Activated CD4-positive, alpha-beta T cell treated with anti-CD3 and anti-CD28 coated beads for 36 hours (primary cell): ENCODE measurements around the gene ALDH1A2. TPM values are rescaled to one million over a fixed set of nuclear protein-coding genes. Genes with fewer than 3 reads are reported as not detected.

Experiments used
- ATAC-seq: fragments of 200-7000 bp; cut with Tn5 transposase; one replicate; pipeline ENCODE4 v1.10.0; 2021; ENCODE audit warnings: mild to moderate bottlenecking, moderate library complexity
- CTCF ChIA-PET: fragments of 350-600 bp; sonication (Branson Sonifier 250); formaldehyde crosslinking; loops from one replicate; lab custom pipeline; 2021; ENCODE audit warnings: antibody characterized with exemption; lab: Charles Lee
- POLR2A ChIA-PET: fragments of 350-600 bp; sonication (Branson Sonifier 250); formaldehyde crosslinking; loops from one replicate; lab custom pipeline; 2021; ENCODE audit warnings: antibody characterized with exemption, inconsistent platforms; lab: Charles Lee
- DNase-seq: peaks from one replicate; pipeline ENCODE4 v3.0.0-alpha.2; 2020
- H3K27ac Mint-ChIP-seq: one replicate; pipeline ENCODE4 v1.8.0; 2021; ENCODE audit warnings: mixed read lengths
- H3K27me3 Mint-ChIP-seq: one replicate; pipeline ENCODE4 v1.8.0; 2021; ENCODE audit warnings: mixed read lengths
- H3K36me3 Mint-ChIP-seq: one replicate; pipeline ENCODE4 v1.8.0; 2021; ENCODE audit warnings: low read depth, mixed read lengths
- H3K4me1 Mint-ChIP-seq: one replicate; pipeline ENCODE4 v1.8.0; 2021; ENCODE audit warnings: mixed read lengths
- H3K4me3 Mint-ChIP-seq: one replicate; pipeline ENCODE4 v1.8.0; 2021; ENCODE audit warnings: mild to moderate bottlenecking, moderate library complexity, mixed read lengths
- H3K9me3 Mint-ChIP-seq: one replicate; pipeline ENCODE4 v1.8.0; 2021; ENCODE audit warnings: low read depth, mixed read lengths
- intact Hi-C, 2 experiments: fragments of 100-400 bp; cut with DNase I in 1 of 2; cut with micrococcal nuclease in 1 of 2; formaldehyde crosslinking; loops; one replicate each; pipeline versions ENCODE4 v1.14.2 to v1.15.1; 2022 to 2024; cut with DNase I, micrococcal nuclease
- total RNA-seq, 2 experiments: library from RNA; stranded (reverse); gene quantifications; one replicate each; pipeline ENCODE4 v1.2.3, GENCODE V29; 2021

Gene ALDH1A2
- total RNA-seq, 2 experiments from 2014 or later: not detected

DNA sequence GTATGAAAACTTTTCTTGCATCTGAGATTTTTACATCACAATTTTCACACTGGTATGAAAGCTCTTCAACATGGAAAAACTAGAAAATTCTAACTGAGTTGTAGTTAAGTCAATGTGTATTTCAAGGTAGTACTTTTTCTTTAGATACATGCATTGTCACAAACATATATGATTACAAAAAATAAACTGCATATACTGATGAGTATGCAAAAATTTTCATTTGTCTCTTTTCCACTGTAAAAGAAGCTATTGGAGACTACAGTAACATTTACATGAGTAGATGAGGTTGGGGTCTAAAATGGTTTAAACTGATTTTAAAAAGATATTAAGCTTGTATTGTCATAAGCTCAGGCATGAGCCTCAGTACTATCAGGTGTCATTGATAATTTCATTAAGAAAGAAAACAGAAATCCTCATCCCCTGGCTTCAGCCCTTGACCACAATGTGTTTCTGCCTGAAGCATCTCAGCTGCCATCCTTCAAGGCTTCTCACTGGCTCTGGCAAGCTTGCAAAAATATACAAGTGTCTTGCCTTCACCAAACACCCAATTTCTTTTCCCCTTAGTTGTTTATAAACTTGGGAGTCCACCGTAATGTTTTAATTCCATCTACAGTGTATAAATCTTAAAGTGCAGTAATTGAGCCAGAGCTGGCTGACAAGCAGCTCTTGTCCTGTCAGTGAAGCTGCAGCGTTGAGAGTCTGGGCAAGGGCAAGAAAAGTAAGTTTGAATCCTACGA is 71.9 kb downstream of the ALDH1A2 start:
- ChIA-PET CTCF (interaction anchor here (0.8 to 1.5 kb wide), 3 partner anchors 77 to 452 kb away, joined by 4 to 5 read pairs (median 4); no protein-coding TSS in a partner anchor), POLR2A (no interaction called here)
- peaks cover 13% of the 10 kb centered on the region for H3K27me3 Mint-ChIP-seq
- DNase-seq: no peak
- no peak for ATAC-seq
- no peak overlapping the region for H3K27ac Mint-ChIP-seq
- peaks cover 2% of the 10 kb centered on the region for H3K9me3 Mint-ChIP-seq
- no peaks in the 10 kb centered on the region for H3K4me1 Mint-ChIP-seq
- intact Hi-C loops: no loop called here
- H3K36me3 Mint-ChIP-seq: no peaks in the 10 kb centered on the region
- H3K4me3 Mint-ChIP-seq: no peak overlapping the region

DNA sequence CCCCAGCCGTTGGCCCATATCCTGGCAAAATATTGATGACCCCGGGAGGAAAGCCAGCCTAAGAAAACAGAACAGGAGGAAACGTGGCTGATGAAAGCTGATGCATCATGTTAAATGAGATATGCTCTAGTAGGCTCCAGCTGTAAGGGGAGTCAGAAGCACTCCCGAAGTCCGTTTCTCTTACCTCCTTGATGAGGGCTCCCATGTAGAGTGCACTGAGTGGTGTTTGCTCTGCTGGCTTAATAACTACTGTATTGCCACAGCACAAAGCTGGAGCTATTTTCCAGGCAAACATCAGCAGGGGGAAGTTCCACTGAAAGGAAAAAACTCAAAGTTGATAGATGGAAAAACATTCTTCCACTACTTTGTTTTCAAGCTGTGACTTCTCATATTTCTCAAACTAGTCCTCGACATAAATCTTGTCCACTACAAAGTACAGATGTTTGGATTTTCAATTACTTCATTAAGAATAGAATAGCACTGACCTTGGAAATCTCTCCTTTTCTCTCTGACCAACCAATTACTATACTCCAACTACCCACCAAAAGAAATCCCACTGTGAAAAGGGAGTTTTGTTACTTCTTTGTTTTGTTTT is 72.7 kb downstream of the ALDH1A2 start:
- DNase-seq (no peak), ATAC-seq (no peak)
- ChIA-PET CTCF (interaction anchor here (0.8 kb wide), 2 partner anchors 78 to 451 kb away, joined by 4 read pairs; no protein-coding TSS in a partner anchor), POLR2A (no interaction called here)
- no peaks in the 10 kb centered on the region for H3K9me3 Mint-ChIP-seq
- H3K4me3 Mint-ChIP-seq: no peak overlapping the region
- peaks cover 10% of the 10 kb centered on the region for H3K27me3 Mint-ChIP-seq
- H3K4me1 Mint-ChIP-seq: no peaks in the 10 kb centered on the region
- H3K36me3 Mint-ChIP-seq: no peaks in the 10 kb centered on the region
- H3K27ac Mint-ChIP-seq: no peak overlapping the region
- intact Hi-C loops: no loop called here

DNA sequence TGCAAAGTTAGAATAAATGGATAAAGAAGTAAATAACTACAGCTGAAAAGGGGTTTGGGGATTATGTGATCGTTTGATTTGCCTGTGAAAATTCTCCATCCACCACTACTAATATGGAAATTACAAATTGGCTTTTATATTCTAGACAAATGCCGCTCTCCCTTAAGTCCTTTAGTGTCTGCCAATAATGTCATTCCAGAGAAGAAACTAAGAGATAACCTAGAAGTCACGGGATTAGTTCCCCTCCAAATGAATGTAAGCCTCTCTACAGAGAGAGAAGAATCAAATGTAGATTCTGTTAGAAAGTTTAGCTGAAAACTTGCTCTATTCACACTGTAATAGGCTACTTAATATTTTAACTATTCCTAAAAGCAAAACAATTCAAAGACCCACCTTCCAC is 92.0 kb downstream of the ALDH1A2 start:
- POLR2A ChIA-PET: no interaction called here
- H3K9me3 Mint-ChIP-seq: no peaks in the 10 kb centered on the region
- H3K36me3 Mint-ChIP-seq: no peaks in the 10 kb centered on the region
- no peak overlapping the region for H3K4me3 Mint-ChIP-seq
- no peaks in the 10 kb centered on the region for H3K27me3 Mint-ChIP-seq
- DNase-seq (no peak), ATAC-seq (no peak)
- H3K4me1 Mint-ChIP-seq: no peaks in the 10 kb centered on the region
- no peak overlapping the region for H3K27ac Mint-ChIP-seq
- CTCF ChIA-PET: interaction anchor here (0.6 to 0.8 kb wide), 2 partner anchors 19 to 88 kb away, joined by 5 read pairs; no protein-coding TSS in a partner anchor
- intact Hi-C loops: no loop called here

DNA sequence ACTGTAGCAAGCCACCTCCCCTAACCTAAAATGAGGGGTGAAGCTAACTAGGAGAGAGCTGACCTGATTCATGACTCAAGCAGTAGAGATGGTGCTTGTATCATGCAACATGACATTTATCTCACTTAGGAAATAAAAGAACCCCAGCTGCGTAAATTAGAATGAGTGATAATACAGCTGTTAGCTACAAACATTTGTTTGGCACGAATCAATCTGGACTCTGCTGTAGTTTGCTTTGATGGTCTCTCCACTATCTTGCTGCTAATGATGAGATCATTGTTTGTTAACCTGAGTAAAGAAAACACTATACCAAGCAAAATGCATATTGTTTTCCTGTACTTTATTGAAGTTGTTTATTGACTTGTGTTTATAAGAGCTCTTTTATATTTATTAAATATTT is 92.6 kb downstream of the ALDH1A2 start:
- no peak overlapping the region for H3K4me3 Mint-ChIP-seq

DNA sequence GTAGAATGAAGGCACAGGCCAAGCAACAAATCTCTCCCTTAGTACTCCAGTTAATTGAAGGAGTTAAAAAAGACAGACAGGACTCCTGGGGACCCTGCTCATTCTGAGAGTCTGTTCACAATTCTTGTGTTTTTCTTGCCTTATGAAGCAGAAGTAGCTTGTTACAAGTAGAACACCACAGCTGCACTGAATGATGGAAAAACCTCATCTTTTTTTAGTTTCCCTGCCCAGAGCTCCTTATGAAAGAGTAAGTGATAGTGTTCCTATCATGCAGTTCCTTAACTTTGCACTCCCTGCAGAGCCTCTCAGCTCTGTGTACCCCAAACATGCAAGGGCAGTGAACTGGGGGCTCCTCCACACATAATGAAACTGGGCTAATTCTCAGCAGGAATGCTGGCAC is 95.5 kb downstream of the ALDH1A2 start:
- Mint-ChIP-seq H3K4me1 (no peaks in the 10 kb centered on the region), H3K9me3 (no peaks in the 10 kb centered on the region), H3K4me3 (no peak overlapping the region), H3K27ac (no peak overlapping the region), H3K27me3 (peaks cover 5% of the 10 kb centered on the region), H3K36me3 (no peaks in the 10 kb centered on the region)
- DNase-seq (no peak), ATAC-seq (no peak)
- POLR2A ChIA-PET: no interaction called here
- intact Hi-C loops: no loop called here
- CTCF ChIA-PET: no interaction called here

More for the DNA sequence above, 92.6 kb downstream of the ALDH1A2 start:
- no peaks in the 10 kb centered on the region for H3K4me1 Mint-ChIP-seq
- no peak overlapping the region for H3K27ac Mint-ChIP-seq
- peaks cover 2% of the 10 kb centered on the region for H3K27me3 Mint-ChIP-seq
- ATAC-seq (no peak), DNase-seq (no peak)
- H3K36me3 Mint-ChIP-seq: no peaks in the 10 kb centered on the region
- CTCF ChIA-PET: interaction anchor here (0.6 to 0.8 kb wide), 2 partner anchors 18 to 89 kb away, joined by 5 read pairs; no protein-coding TSS in a partner anchor
- POLR2A ChIA-PET: no interaction called here
- intact Hi-C loops: no loop called here
- no peaks in the 10 kb centered on the region for H3K9me3 Mint-ChIP-seq

DNA sequence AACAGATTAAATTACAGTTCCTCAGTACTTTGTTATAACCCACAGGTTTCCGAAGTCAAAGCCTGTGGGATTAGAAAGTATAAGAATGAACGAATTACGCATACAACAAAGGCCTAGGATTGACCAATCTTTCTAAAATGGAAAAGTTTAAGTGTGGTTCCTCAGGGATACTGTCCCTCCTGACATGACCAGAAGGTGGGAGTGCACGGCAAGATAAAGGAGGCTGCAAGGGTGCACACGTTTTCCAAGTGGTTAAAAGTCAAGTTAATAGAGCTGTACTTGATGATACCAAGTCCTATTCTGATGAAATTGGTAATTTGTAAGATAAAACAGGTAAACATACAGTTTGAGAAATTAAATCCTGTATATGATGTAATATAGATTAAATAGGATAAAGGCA is 96.2 kb downstream of the ALDH1A2 start:
- Mint-ChIP-seq H3K36me3 (no peaks in the 10 kb centered on the region), H3K4me3 (no peak overlapping the region), H3K27me3 (peaks cover 7% of the 10 kb centered on the region), H3K9me3 (no peaks in the 10 kb centered on the region), H3K27ac (no peak overlapping the region), H3K4me1 (no peaks in the 10 kb centered on the region)
- ChIA-PET CTCF (no interaction called here), POLR2A (no interaction called here)
- intact Hi-C loops: no loop called here
- ATAC-seq (no peak), DNase-seq (no peak)

DNA sequence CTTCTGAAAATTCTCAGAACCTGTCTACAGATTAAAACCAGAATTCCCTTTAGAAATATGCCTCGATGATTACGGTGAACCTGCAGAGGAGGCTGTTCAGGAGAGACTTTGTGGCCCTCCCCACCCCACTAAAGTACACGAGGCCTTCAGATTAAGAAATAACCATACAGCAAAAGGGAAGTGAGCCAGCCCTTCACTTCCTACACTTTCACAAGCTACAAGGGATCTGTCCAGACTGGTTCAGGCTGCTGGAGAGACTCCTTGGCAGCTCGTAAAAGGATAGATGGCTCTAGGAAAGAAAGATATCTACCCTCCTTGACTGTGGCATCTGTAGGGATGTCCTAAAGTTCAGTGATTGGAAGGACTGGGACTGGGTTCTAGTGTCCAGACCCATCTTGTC is 102.6 kb downstream of the ALDH1A2 start:
- peaks cover 15% of the 10 kb centered on the region for H3K27me3 Mint-ChIP-seq
- H3K27ac Mint-ChIP-seq: no peak overlapping the region
- no peak for DNase-seq
- no peak overlapping the region for H3K4me3 Mint-ChIP-seq
- no peaks in the 10 kb centered on the region for H3K36me3 Mint-ChIP-seq
- CTCF ChIA-PET: interaction anchor here (0.8 kb wide), 1 partner anchor 10 kb away, joined by 4 read pairs; no protein-coding TSS in a partner anchor
- intact Hi-C loops: no loop called here
- no peaks in the 10 kb centered on the region for H3K4me1 Mint-ChIP-seq
- POLR2A ChIA-PET: no interaction called here
- ATAC-seq: no peak
- no peaks in the 10 kb centered on the region for H3K9me3 Mint-ChIP-seq

DNA sequence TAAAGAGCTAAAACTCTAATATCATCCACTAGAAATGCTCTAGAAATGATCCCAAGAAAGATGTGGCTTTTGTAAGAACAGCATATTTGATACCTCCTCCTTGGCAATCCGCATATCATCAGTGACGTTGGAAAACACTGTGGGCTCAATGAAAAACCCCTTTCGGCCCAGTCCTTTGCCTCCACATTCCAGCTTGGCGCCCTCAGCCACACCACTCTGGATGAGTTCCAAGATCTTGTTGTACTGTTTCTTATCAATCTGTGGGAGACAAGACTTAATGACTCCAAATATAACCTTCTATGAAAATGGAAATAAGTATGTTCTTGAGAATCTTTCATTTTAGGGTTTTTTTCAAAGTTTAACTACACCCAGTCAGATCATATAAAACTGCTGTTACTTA is 103.6 kb downstream of the ALDH1A2 start:
- intact Hi-C loops: no loop called here
- ATAC-seq (no peak), DNase-seq (no peak)
- CTCF ChIA-PET: interaction anchor here (0.7 to 0.8 kb wide), 2 partner anchors 9 to 312 kb away, joined by 3 to 4 read pairs; no protein-coding TSS in a partner anchor
- Mint-ChIP-seq H3K4me1 (no peaks in the 10 kb centered on the region), H3K36me3 (no peaks in the 10 kb centered on the region), H3K9me3 (no peaks in the 10 kb centered on the region), H3K27ac (no peak overlapping the region), H3K4me3 (no peak overlapping the region), H3K27me3 (peaks cover 15% of the 10 kb centered on the region)
- POLR2A ChIA-PET: no interaction called here

DNA sequence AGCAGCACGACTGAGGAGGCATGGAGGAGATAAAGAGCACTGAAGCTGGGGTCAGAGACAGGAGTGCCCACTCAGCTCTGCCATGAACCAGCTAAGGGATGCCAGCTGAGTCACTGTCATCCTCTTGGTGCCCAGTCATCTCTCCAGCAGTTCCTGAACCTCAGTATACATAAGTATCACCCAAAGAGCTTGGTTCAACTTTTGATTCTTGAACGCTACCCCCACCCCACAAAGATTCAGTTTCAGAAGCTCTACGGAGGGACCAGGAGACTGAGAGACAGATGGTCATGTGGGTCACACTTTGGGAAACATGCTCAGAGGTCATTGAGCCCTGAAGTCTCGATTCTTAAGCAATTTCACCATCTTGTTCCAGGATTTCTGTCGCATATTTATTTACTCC is 108.4 kb downstream of the ALDH1A2 start:
- intact Hi-C loops: no loop called here
- POLR2A ChIA-PET: no interaction called here

DNA sequence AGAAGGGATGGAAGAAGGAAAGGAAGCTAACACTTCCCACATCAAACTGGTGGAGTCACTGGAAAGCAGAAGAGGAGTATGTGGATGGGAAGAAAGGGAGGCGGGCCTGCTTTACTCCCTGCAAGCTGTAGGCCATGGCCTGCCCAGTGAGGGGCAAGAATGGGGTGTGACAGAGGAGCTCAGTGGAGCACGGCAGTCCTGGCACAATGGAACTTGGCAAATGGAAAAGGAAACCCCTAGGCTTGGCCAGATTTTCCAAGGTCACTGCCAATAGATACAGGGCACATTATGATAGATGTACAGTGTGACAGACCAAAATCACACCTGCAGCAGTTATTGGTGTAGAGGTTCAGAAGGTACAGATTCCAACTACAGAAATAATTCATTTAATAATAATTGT is 111.6 kb downstream of the ALDH1A2 start:
- ATAC-seq (no peak), DNase-seq (no peak)
- intact Hi-C loops: no loop called here
- Mint-ChIP-seq H3K9me3 (no peaks in the 10 kb centered on the region), H3K27me3 (peaks cover 15% of the 10 kb centered on the region), H3K4me1 (no peaks in the 10 kb centered on the region), H3K4me3 (no peak overlapping the region), H3K36me3 (no peaks in the 10 kb centered on the region), H3K27ac (no peak overlapping the region)
- CTCF ChIA-PET: interaction anchor here (0.8 kb wide), 1 partner anchor 19 kb away, joined by 5 read pairs; no protein-coding TSS in a partner anchor
- POLR2A ChIA-PET: no interaction called here

More for the DNA sequence above, 108.4 kb downstream of the ALDH1A2 start:
- Mint-ChIP-seq H3K4me1 (no peaks in the 10 kb centered on the region), H3K36me3 (no peaks in the 10 kb centered on the region), H3K27me3 (peaks cover 17% of the 10 kb centered on the region), H3K9me3 (no peaks in the 10 kb centered on the region), H3K4me3 (no peak overlapping the region), H3K27ac (no peak overlapping the region)
- DNase-seq (no peak), ATAC-seq (no peak)
- CTCF ChIA-PET: interaction anchor here (1.3 kb wide), 1 partner anchor 8 kb away, joined by 3 read pairs; no protein-coding TSS in a partner anchor

DNA sequence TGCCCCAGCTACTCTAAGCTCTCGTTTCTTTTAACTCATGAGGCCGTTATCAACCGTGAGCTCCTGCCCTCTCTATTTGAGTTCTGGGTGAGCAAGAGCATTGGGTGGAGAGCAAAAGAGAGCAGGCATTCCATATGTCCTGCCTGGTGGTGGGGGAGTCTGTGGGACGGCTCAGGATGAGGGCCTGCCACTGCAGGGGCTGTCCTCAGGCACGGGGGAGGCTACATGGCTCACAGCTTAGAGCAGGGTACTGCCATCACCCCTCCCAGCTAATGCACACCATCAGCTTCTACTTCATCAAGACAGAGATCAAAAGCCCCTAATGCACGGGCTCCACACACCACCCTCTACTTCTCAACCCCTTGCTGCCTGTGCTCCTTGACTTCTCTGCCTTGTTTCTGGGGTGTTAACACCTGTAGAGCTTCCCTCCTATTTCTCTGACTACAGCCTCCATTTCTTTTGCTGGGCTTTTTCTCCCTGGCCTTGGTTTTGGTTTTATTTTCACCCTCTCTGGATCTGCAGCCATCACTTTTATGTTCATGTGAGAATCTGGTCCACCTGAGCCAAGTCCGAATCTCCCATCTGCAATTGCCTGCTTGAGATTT is 114.1 kb downstream of the ALDH1A2 start:
- Mint-ChIP-seq H3K36me3 (no peaks in the 10 kb centered on the region), H3K27ac (no peak overlapping the region), H3K9me3 (no peaks in the 10 kb centered on the region), H3K4me3 (no peak overlapping the region), H3K4me1 (no peaks in the 10 kb centered on the region), H3K27me3 (peaks cover 9% of the 10 kb centered on the region)
- ChIA-PET POLR2A (no interaction called here), CTCF (interaction anchor here (0.7 to 1.6 kb wide), 2 partner anchors 90 to 115 kb away, joined by 3 to 4 read pairs; no protein-coding TSS in a partner anchor)
- no peak for DNase-seq
- ATAC-seq: no peak
- intact Hi-C loops: no loop called here
